Trophoblast cell (in vitro differentiated cells and primary cell): ENCODE results near the gene GIT1.

Experiments used
- DNase-seq, 2 donors: peaks; one replicate each; pipeline ENCODE4 v3.0.0-alpha.2; 2016
- H2AFZ ChIP-seq: 2 replicates; pipeline ENCODE4 v1.6.1; 2013; ENCODE audit warnings: low read length, moderate library complexity, mild to moderate bottlenecking; ENCODE audit not compliant: insufficient read depth, poor library complexity
- H2AK5ac ChIP-seq: 2 replicates; pipeline ENCODE4 v1.6.1; 2013; ENCODE audit warnings: mild to moderate bottlenecking, low read length
- H2BK120ac ChIP-seq: 2 replicates; pipeline ENCODE4 v1.6.1; 2013; ENCODE audit warnings: low read length, mild to moderate bottlenecking, moderate library complexity; ENCODE audit not compliant: insufficient read depth, poor library complexity
- H2BK12ac ChIP-seq: 2 replicates; pipeline ENCODE4 v1.6.1; 2013; ENCODE audit warnings: mild to moderate bottlenecking, low read length, moderate library complexity
- H2BK5ac ChIP-seq: 2 replicates; pipeline ENCODE4 v1.6.1; 2013; ENCODE audit warnings: low read length, low read depth, moderate library complexity, mild to moderate bottlenecking; ENCODE audit not compliant: poor library complexity
- H3K14ac ChIP-seq: 2 replicates; pipeline ENCODE4 v1.6.1; 2013; ENCODE audit warnings: mild to moderate bottlenecking, low read length
- H3K18ac ChIP-seq: 2 replicates; pipeline ENCODE4 v1.6.1; 2013; ENCODE audit warnings: mild to moderate bottlenecking, low read length
- H3K23ac ChIP-seq: 2 replicates; pipeline ENCODE4 v1.6.1; 2013; ENCODE audit warnings: low read length
- H3K27ac ChIP-seq: 2 replicates; pipeline ENCODE4 v1.5.1; 2013; ENCODE audit warnings: low read depth, mild to moderate bottlenecking, inconsistent platforms, low read length, moderate library complexity
- H3K27me3 ChIP-seq: 2 replicates; pipeline ENCODE4 v1.6.1; 2013; ENCODE audit warnings: inconsistent platforms, mild to moderate bottlenecking, low read length, moderate library complexity; ENCODE audit not compliant: insufficient read depth
- H3K36me3 ChIP-seq, 2 experiments: 1 replicate in 1 of 2; 2 replicates in 1 of 2; pipeline ENCODE4 v1.6.1; 2013; ENCODE audit warnings: low read length in 2 of 2, mild to moderate bottlenecking in 2 of 2, moderate library complexity in 1 of 2; ENCODE audit not compliant: insufficient read depth in 2 of 2, control insufficient read depth in 1 of 2
- H3K4ac ChIP-seq: 2 replicates; pipeline ENCODE4 v1.6.1; 2013; ENCODE audit warnings: low read depth, mild to moderate bottlenecking, low read length, moderate library complexity
- H3K4me1 ChIP-seq, 2 experiments: 1 replicate in 1 of 2; 2 replicates in 1 of 2; pipeline ENCODE4 v1.6.1; 2013; ENCODE audit warnings: low read length in 2 of 2, mild to moderate bottlenecking in 2 of 2, moderate library complexity in 1 of 2; ENCODE audit not compliant: insufficient read depth in 2 of 2, control insufficient read depth in 1 of 2
- H3K4me2 ChIP-seq: 2 replicates; pipeline ENCODE4 v1.6.1; 2013; ENCODE audit warnings: inconsistent platforms, mild to moderate bottlenecking, low read length, moderate library complexity
- H3K4me3 ChIP-seq: 2 replicates; pipeline ENCODE4 v1.5.1; 2013; ENCODE audit warnings: mild to moderate bottlenecking, low read depth, low read length, inconsistent platforms
- H3K79me1 ChIP-seq: one replicate; pipeline ENCODE4 v1.6.1; 2013; ENCODE audit warnings: low read length
- H3K79me2 ChIP-seq: 2 replicates; pipeline ENCODE4 v1.6.1; 2013; ENCODE audit warnings: low read length, mild to moderate bottlenecking; ENCODE audit not compliant: control insufficient read depth, insufficient read depth, poor library complexity
- H3K9ac ChIP-seq: 2 replicates; pipeline ENCODE4 v1.6.1; 2013; ENCODE audit warnings: mild to moderate bottlenecking, low read length
- H3K9me3 ChIP-seq: 2 replicates; pipeline ENCODE4 v1.6.1; 2013; ENCODE audit warnings: low read depth, mild to moderate bottlenecking, control low read depth, inconsistent platforms, low read length; ENCODE audit not compliant: insufficient read depth
- H4K12ac ChIP-seq: 2 replicates; pipeline ENCODE4 v1.6.1; 2013; ENCODE audit warnings: low read depth, mild to moderate bottlenecking, low read length, moderate library complexity
- H4K8ac ChIP-seq: 2 replicates; pipeline ENCODE4 v1.6.1; 2013; ENCODE audit warnings: low read depth, mild to moderate bottlenecking, low read length, moderate library complexity
- H4K91ac ChIP-seq: one replicate; pipeline ENCODE4 v1.6.1; 2013; ENCODE audit warnings: low read depth, mild to moderate bottlenecking, low read length, moderate library complexity
- WGBS: extraction: QIAGEN DNeasy Blood & Tissue Kit; methylation state at CpG from one replicate; pipeline ENCODE4 v1.1.7; 2013; ENCODE audit warnings: missing lambda C conversion rate; ENCODE audit not compliant: insufficient read length, insufficient coverage; ENCODE audit errors: extremely low coverage; 5-methylcytosine and 5-hydroxymethylcytosine counted together

The GIT1 gene

DNA sequence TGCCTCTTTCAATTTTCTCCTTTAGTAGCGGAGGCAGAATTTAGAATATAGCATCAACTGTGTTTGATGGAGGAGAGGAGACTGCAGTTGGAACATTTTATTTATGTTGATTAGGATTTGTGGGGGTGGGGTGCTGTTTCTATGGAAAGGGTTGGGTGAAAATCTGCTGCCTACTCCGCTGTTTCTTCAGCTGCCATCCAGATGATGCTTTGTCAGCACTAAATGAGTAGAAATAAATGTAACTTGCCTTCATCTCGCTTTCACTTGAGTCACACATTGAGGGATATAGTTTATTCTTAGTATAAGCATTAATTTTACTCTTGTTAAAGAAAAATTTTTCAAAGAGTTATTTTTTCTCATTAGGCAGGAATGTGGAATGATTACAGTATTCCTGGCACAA lies 64.8 kb downstream of the GIT1 start:
- no peak overlapping the region for H2AK5ac ChIP-seq
- H2BK120ac ChIP-seq = no peak overlapping the region
- H3K4me1 ChIP-seq = no peaks in the 10 kb centered on the region

More for the DNA sequence above, 64.8 kb downstream of the GIT1 start:
- Histone ChIP-seq H3K27ac (no peak overlapping the region), H4K8ac (no peak overlapping the region), H3K9me3 (no peaks in the 10 kb centered on the region), H3K79me1 (no peaks in the 10 kb centered on the region), H3K79me2 (no peaks in the 10 kb centered on the region), H3K18ac (no peak overlapping the region), H3K23ac (no peak overlapping the region), H3K27me3 (no peaks in the 10 kb centered on the region), H3K14ac (no peak overlapping the region), H4K12ac (no peak overlapping the region), H2AFZ (no peak overlapping the region), H2BK5ac (no peak overlapping the region), H3K9ac (no peak overlapping the region), H4K91ac (no peak overlapping the region), H3K4me3 (no peak overlapping the region), H2BK12ac (no peak overlapping the region), H3K36me3 (peaks cover 26 to 29% of the 10 kb centered on the region in 2 experiments), H3K4me2 (no peak overlapping the region), H3K4ac (no peak overlapping the region)
- WGBS = no CpG with 5 or more reads among the region's 3 CpGs
- no peak for DNase-seq
